B cell (primary cell): ENCODE results near the gene DNAH11.

ENCODE experiments used
- CTCF ChIP-seq: fragments of 200-600 bp; IDR thresholded peaks from one replicate; pipeline ENCODE4 v1.8.0; 2022; ENCODE audit warnings: antibody characterized with exemption, mild to moderate bottlenecking
- EZH2 ChIP-seq: IDR thresholded peaks from 2 replicates; pipeline ENCODE4 v1.6.1; 2012; ENCODE audit warnings: borderline replicate concordance, low read depth, mild to moderate bottlenecking, moderate library complexity, low read length; ENCODE audit not compliant: insufficient read depth, poor library complexity, severe bottlenecking

- TF ChIP-seq CTCF (no peak), EZH2 (no peak)
Observed at GRCh38 chr7:21544715-21545114, 1.9 kb downstream of the DNAH11 start.
